Gastroesophageal sphincter (tissue), 4 donors: Measurements from ENCODE around the gene NUP50. TPM values are rescaled to one million over a fixed set of nuclear protein-coding genes. Genes with fewer than 3 reads are reported as not detected.

Experiments
- ATAC-seq: fragments of 150-250 bp; one replicate; pipeline ENCODE4 v1.9.1; 2016; ENCODE audit warnings: mild to moderate bottlenecking, moderate library complexity
- H3K27ac ChIP-seq, 4 donors: fragments of 200-600 bp; sonication (generic) in 3 of 4; 1 replicate in 3 of 4; 2 replicates in 1 of 4; pipeline ENCODE4 v1.5.1; 2016 to 2019
- H3K27me3 ChIP-seq: fragments of 200-600 bp; sonication (generic); one replicate; pipeline ENCODE4 v1.5.1; 2019
- H3K36me3 ChIP-seq, 2 donors: fragments of 200-600 bp; sonication (generic); one replicate each; pipeline ENCODE4 v1.5.1; 2019; ENCODE audit warnings: control low read depth in 1 of 2
- H3K4me1 ChIP-seq, 3 donors: fragments of 200-600 bp; sonication (generic); 1 replicate in 2 of 3; 2 replicates in 1 of 3; pipeline ENCODE4 v1.5.1; 2016 to 2019; ENCODE audit warnings: control low read depth in 2 of 3
- H3K4me3 ChIP-seq, 2 donors: fragments of 200-600 bp; sonication (generic); one replicate each; pipeline ENCODE4 v1.5.1; 2019; ENCODE audit warnings: mild to moderate bottlenecking in 1 of 2, moderate library complexity in 1 of 2
- H3K9me3 ChIP-seq, 3 donors: fragments of 200-600 bp; sonication (generic); one replicate each; pipeline ENCODE4 v1.5.1; 2017 to 2019; ENCODE audit warnings: control low read depth in 2 of 3
- EP300 ChIP-seq: sonication (generic); formaldehyde crosslinking; IDR thresholded peaks from one replicate; pipeline ENCODE4 v1.6.1; 2017; ENCODE audit warnings: antibody characterized with exemption, mild to moderate bottlenecking
- POLR2A ChIP-seq, 2 donors: fragments of 450-650 bp; IDR thresholded peaks; one replicate each; pipeline ENCODE4 v1.6.1; 2017; ENCODE audit warnings: antibody characterized with exemption in 2 of 2, mild to moderate bottlenecking in 2 of 2, moderate library complexity in 1 of 2
- POLR2AphosphoS5 ChIP-seq: sonication (generic); formaldehyde crosslinking; IDR thresholded peaks from one replicate; pipeline ENCODE4 v1.6.1; 2017; ENCODE audit warnings: antibody characterized with exemption
- WGBS, 2 donors: methylation state at CpG; one replicate each; pipeline ENCODE4 v1.1.5; 2018; ENCODE audit warnings: low coverage in 1 of 2; 5-methylcytosine and 5-hydroxymethylcytosine counted together
- total RNA-seq, 4 donors: library from RNA; depleted of rRNA; stranded (reverse); fragments of >200 nt; gene quantifications; one replicate each; pipeline ENCODE4 v1.1.0, GENCODE V29; 2016
- TF ChIP-seq, protein P1 (sequence below), 4 experiments: fragments of 200-600 bp in 2 of 4; fragments of 450-650 bp in 2 of 4; sonication (generic) in 1 of 4; IDR thresholded peaks; one replicate each; pipeline ENCODE4 v1.5.1; 2017 to 2019; ENCODE audit warnings: antibody characterized with exemption in 4 of 4, mild to moderate bottlenecking in 2 of 4, moderate library complexity in 2 of 4

NUP50 gene
- total RNA-seq, 4 donors from 2014 or later = 15.9 to 32.9 (median 28.8) TPM

DNA sequence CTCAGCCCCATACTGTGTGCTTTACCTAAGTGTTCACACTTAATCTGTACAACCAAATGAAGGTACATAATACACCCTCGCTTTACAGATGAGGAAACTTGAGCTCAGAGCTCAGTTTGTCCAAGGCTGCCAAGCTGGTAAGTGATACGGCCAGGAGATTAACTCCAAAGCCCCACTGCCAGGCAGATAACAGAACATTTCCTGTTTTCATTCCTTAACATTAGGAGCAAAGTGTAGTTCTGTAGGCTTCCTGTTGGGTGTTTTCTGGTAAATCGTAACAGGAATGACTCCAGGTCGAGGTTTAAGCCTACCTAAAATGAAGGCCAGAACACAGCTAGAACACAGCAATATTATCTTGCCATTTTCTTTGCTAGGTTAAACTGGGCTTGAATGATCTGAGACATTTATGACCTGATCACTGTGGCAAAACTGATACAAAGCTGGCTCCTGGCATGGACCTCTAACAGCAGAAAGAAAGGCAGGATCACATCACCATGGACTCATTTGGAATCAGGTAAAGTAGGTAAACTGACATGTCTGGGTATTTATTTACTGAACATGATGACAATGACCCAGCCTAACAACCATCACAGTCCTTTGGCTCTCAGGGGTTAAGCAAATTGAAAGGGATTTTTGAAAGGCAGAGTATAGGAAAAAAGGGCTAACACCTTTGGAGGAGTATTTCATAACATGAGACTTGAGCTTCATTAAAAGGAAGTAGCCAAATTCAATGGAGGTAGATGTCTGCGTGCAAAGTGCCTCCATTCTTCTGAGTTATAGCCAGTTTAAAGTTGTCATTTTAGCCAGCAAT lies 3.9 kb upstream of the NUP50 start:
- Histone ChIP-seq H3K36me3 (peaks cover 0 to 26% of the 10 kb centered on the region in 2 donors), H3K27me3 (no peaks in the 10 kb centered on the region), H3K9me3 (no peaks in the 10 kb centered on the region), H3K4me3 (no peak overlapping the region), H3K4me1 (peaks cover 0 to 41% (median 6%) of the 10 kb centered on the region in 3 donors), H3K27ac (peak overlapping the region in 3 of 4 donors; percentile 58 to 62 (median 61))
- ATAC-seq = no peak
- WGBS, 2 donors = 53 to 100% methylated on average over 1 to 4 of the region's 5 CpGs
- no peak for TF ChIP-seq POLR2AphosphoS5
- TF ChIP-seq, protein P1, sequence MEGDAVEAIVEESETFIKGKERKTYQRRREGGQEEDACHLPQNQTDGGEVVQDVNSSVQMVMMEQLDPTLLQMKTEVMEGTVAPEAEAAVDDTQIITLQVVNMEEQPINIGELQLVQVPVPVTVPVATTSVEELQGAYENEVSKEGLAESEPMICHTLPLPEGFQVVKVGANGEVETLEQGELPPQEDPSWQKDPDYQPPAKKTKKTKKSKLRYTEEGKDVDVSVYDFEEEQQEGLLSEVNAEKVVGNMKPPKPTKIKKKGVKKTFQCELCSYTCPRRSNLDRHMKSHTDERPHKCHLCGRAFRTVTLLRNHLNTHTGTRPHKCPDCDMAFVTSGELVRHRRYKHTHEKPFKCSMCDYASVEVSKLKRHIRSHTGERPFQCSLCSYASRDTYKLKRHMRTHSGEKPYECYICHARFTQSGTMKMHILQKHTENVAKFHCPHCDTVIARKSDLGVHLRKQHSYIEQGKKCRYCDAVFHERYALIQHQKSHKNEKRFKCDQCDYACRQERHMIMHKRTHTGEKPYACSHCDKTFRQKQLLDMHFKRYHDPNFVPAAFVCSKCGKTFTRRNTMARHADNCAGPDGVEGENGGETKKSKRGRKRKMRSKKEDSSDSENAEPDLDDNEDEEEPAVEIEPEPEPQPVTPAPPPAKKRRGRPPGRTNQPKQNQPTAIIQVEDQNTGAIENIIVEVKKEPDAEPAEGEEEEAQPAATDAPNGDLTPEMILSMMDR (IDR thresholded peaks at IDR 0.05) = peak in 1 of 4 experiments; percentile 4

DNA sequence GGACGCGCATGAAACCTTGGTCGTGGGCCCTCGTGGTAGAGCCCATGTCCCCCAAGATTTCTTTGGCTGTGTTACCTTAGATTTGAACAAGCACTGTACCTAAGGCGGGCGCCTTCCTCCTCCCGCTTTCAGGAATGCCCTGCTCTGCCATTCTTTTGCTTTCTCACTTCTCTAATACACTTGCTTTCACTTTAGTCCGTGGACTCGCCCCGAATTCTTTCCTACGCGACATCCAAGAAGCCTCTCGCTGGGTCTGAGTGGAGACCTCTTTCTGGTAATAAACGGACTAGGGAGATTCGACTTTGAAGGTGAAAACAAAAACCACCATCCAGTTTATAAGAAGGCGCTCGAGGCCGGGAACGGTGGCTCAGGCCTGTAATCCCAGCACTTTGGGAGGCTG lies 1.2 kb upstream of the NUP50 start:
- peaks cover 0 to 67% (median 13%) of the 10 kb centered on the region in 3 donors for H3K4me1 ChIP-seq
- H3K9me3 ChIP-seq = no peaks in the 10 kb centered on the region
- 80 to 89% methylated on average over 3 to 9 of the region's 19 CpGs for WGBS, 2 donors
- H3K36me3 ChIP-seq = peaks cover 0 to 5% of the 10 kb centered on the region in 2 donors
- peak overlapping the region in 3 of 4 donors; percentile 43 to 94 (median 92) for H3K27ac ChIP-seq
- no peaks in the 10 kb centered on the region for H3K27me3 ChIP-seq
- H3K4me3 ChIP-seq = peak overlapping the region in 1 of 2 donors; percentile 93
- ATAC-seq = no peak
- TF ChIP-seq, protein P1 (IDR thresholded peaks at IDR 0.05) = no peak
- no peak for TF ChIP-seq EP300

DNA sequence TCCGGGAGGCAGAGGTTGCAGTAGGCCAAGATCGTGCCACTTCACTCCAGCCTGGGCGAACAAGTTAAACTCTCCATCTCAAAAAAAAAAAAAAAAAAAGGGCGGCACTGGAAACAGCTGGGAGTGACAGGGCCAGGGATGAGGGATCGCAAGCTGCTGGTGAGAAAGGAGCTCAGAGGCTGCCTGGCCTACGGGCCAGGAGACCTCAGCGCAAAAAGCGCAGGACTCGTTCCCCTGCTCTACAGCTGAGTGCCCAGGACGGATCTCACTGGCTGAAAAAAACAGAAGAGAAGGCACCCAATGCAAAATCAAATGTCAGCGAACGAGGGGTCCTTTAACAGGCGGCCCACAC lies 650 bp upstream of the NUP50 start:
- 2 to 3% methylated on average over 6 to 11 of the region's 13 CpGs for WGBS, 2 donors
- Histone ChIP-seq H3K4me3 (peak overlapping the region; percentile 90 to 93), H3K4me1 (peaks cover 0 to 67% (median 13%) of the 10 kb centered on the region in 3 donors), H3K36me3 (peaks cover 0 to 3% of the 10 kb centered on the region in 2 donors), H3K27ac (peak overlapping the region; percentile 60 to 94 (median 92)), H3K27me3 (no peaks in the 10 kb centered on the region), H3K9me3 (no peaks in the 10 kb centered on the region)
- TF ChIP-seq, protein P1 (IDR thresholded peaks at IDR 0.05) = no peak
- TF ChIP-seq POLR2A (IDR thresholded peaks at IDR 0.05) (no peak), POLR2AphosphoS5 (no peak), EP300 (no peak)
- peak; percentile 19 for ATAC-seq

DNA sequence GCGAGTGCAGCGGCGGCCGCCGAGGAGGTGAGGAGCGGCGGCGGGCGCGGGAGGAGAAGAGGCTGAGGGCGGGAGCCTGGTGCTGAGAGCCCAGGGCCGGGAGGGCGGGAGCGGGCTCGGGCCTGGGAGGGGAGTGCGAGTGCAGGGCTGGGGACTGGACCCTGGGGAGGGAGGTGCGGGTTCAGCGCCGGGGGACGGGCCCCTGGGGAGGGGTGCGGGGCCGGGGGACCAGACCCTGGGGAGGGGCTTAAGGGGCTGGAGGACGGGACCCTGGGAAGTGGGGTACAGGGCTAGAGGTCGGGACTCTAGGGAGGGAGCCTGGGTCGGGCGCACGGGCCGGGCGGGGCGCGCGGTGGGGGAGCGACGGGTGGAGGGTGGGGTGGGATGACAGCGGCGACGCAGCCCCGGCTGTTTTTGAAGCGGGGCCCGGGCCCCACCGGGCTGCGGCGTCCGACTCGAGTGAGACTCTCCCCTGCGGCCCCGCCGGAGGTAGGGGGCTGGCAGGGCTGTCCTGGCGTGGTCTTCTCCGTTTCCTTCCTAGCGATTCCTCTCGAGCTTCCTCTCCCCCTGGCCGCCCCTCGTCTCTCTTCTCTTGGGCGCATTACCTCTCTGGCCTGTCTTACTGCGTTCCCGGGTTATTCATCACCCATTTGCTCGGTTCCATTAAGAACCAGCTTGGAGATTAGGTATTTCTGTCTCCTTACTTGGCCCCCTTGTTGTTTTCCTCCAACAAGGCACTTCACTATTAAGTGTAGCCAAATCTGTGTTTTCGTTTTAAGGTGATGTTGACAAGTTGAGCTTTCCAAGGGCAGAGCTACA lies 754 bp downstream of the NUP50 start:
- 0 to 3% methylated on average over 9 to 12 of the region's 59 CpGs for WGBS, 2 donors
- H3K9me3 ChIP-seq = no peaks in the 10 kb centered on the region
- TF ChIP-seq, protein P1 (IDR thresholded peaks at IDR 0.05) = no peak
- TF ChIP-seq POLR2AphosphoS5 = no peak
- no peak for TF ChIP-seq EP300
- no peak for TF ChIP-seq POLR2A (IDR thresholded peaks at IDR 0.05)
- no peaks in the 10 kb centered on the region for H3K27me3 ChIP-seq
- H3K27ac ChIP-seq = peak overlapping the region; percentile 44 to 94 (median 92)
- H3K4me3 ChIP-seq = peak overlapping the region; percentile 90 to 93
- ATAC-seq = peak; percentile 28
- H3K4me1 ChIP-seq = peaks cover 0 to 57% (median 13%) of the 10 kb centered on the region in 3 donors
- peaks cover 0 to 16% of the 10 kb centered on the region in 2 donors for H3K36me3 ChIP-seq
